Fibroblast of villous mesenchyme (primary cell): ENCODE results near the gene PPP2R2C. TPM values are rescaled to one million over a fixed set of nuclear protein-coding genes. Genes with fewer than 3 reads are reported as not detected.

Experiments
- DNase-seq: peaks from one replicate; pipeline ENCODE4 v3.0.0-alpha.2; 2010; ENCODE audit warnings: low read depth
- H3K4me3 ChIP-seq: 2 replicates; pipeline ENCODE4 v1.5.1; 2011; ENCODE audit warnings: low read depth, mild to moderate bottlenecking, low read length
- CTCF ChIP-seq: IDR thresholded peaks from 2 replicates; pipeline ENCODE4 v1.5.1; 2012; ENCODE audit warnings: low read depth, mild to moderate bottlenecking, low read length; ENCODE audit not compliant: insufficient read depth
- total RNA-seq: library from RNA; depleted of rRNA; stranded (reverse); fragments of >200 nt; gene quantifications from 2 replicates; pipeline ENCODE4 v1.2.3, GENCODE V29; 2012

The PPP2R2C gene
- total RNA-seq, 1 donor = not detected

GRCh38 chr4:6379767-6380745 lies 92.4 kb downstream of the PPP2R2C start:
- DNase-seq = no peak
- TF ChIP-seq CTCF = no peak

GRCh38 chr4:6378493-6379445 lies 93.6 kb downstream of the PPP2R2C start:
- DNase-seq = no peak
- TF ChIP-seq CTCF = no peak
- no peak overlapping the region for H3K4me3 ChIP-seq

More at GRCh38 chr4:6379767-6380745, 92.4 kb downstream of the PPP2R2C start:
- H3K4me3 ChIP-seq = no peak overlapping the region

- no peak for DNase-seq
- no peak for TF ChIP-seq CTCF
These were observed 94.6 kb downstream of the PPP2R2C start for GRCh38 chr4:6377626-6378492.

GRCh38 chr4:6375620-6376295 lies 96.7 kb downstream of the PPP2R2C start:
- DNase-seq = no peak
- TF ChIP-seq CTCF = no peak
- no peak overlapping the region for H3K4me3 ChIP-seq

More at GRCh38 chr4:6377626-6378492, 94.6 kb downstream of the PPP2R2C start:
- no peak overlapping the region for H3K4me3 ChIP-seq

- DNase-seq = no peak
- TF ChIP-seq CTCF = no peak
- H3K4me3 ChIP-seq = no peak overlapping the region
These were observed 97.8 kb downstream of the PPP2R2C start for GRCh38 chr4:6374575-6374974.
